Ovary (tissue), 9 donors: ENCODE measurements around the gene CHMP4B. TPM values are rescaled to one million over a fixed set of nuclear protein-coding genes. Genes with fewer than 3 reads are reported as not detected.

Experiments
- DNase-seq, 5 donors: peaks; one replicate each; pipeline ENCODE4 v3.0.0-alpha.2; 2019 to 2020
- H3K27ac ChIP-seq, 2 donors: fragments of 200-600 bp; one replicate each; pipeline versions ENCODE4 v1.5.1 to v1.8.0; 2019 to 2022
- H3K27me3 ChIP-seq: fragments of 200-600 bp; one replicate; pipeline ENCODE4 v1.8.0; 2022
- H3K36me3 ChIP-seq: fragments of 200-600 bp; sonication (generic); one replicate; pipeline ENCODE4 v1.5.1; 2019
- H3K4me1 ChIP-seq: one replicate; pipeline ENCODE4 v1.8.1; 2013; ENCODE audit warnings: mild to moderate bottlenecking, moderate library complexity; ENCODE audit not compliant: insufficient read depth
- H3K4me3 ChIP-seq: fragments of 200-600 bp; sonication (generic); one replicate; pipeline ENCODE4 v1.5.1; 2017
- H3K9me3 ChIP-seq, 2 donors: fragments of 200-600 bp in 1 of 2; sonication (generic) in 1 of 2; one replicate each; pipeline versions ENCODE4 v1.5.1 to v1.8.1; 2013 to 2019; ENCODE audit warnings: mild to moderate bottlenecking in 1 of 2, moderate library complexity in 1 of 2
- CTCF ChIP-seq, 3 donors: fragments of 450-650 bp in 2 of 3; fragments of 200-600 bp in 1 of 3; IDR thresholded peaks; one replicate each; pipeline versions ENCODE4 v1.5.1 to v1.8.0; 2016 to 2022; ENCODE audit warnings: antibody characterized with exemption in 3 of 3, mild to moderate bottlenecking in 1 of 3
- EP300 ChIP-seq: sonication (generic); formaldehyde crosslinking; IDR thresholded peaks from one replicate; pipeline ENCODE4 v1.6.1; 2017; ENCODE audit warnings: antibody characterized with exemption
- POLR2A ChIP-seq: fragments of 450-650 bp; IDR thresholded peaks from one replicate; pipeline ENCODE4 v1.6.1; 2017; ENCODE audit warnings: antibody characterized with exemption, mild to moderate bottlenecking, moderate library complexity
- WGBS, 3 donors: extraction: QIAGEN DNeasy Blood & Tissue Kit in 1 of 3; methylation state at CpG; one replicate each; pipeline versions ENCODE4 v1.1.5 to v1.1.7; 2013 to 2017; 5-methylcytosine and 5-hydroxymethylcytosine counted together
- intact Hi-C, 4 donors: fragments of 100-400 bp; cut with DNase I; formaldehyde crosslinking; loops; one replicate each; pipeline versions ENCODE4 v1.11.0 to v1.15.1; 2022 to 2023
- polyA plus RNA-seq, 2 donors: library from polyadenylated mRNA; stranded (reverse); fragments of 200-250 nt in 1 of 2; fragments of 350-450 nt in 1 of 2; fragmentation: Illumina TruSeq in 1 of 2; extraction: RNeasy Lipid Tissue Mini Kit (QIAGEN cat#74804) in 1 of 2; gene quantifications; one replicate each; pipeline ENCODE4 v1.2.3, GENCODE V29; 2013 to 2014
- total RNA-seq, 7 donors: library from RNA; depleted of rRNA in 2 of 7; stranded (reverse); fragments of >200 nt in 2 of 7; fragmentation: NEBNext Ultra II Directional in 3 of 7; extraction: Animal tissue kit (Norgen Biotek cat#: 25700) in 3 of 7; gene quantifications; one replicate each; pipeline versions ENCODE4 v1.1.0 to v1.2.4, GENCODE V29; 2016 to 2023
- donor health status: DM: no; HTN: no; CAD: no; lungs with moderate emphysema.
- donor health status: DM: no; HTN: no; CAD: no.
- donor health status: Bipolar disorder and iron deficiency.
- donor health status: DM: yes; HTN: yes; CAD: no.
- donor health status: DM: no; HTN: no; CAD: no.
- donor health status: DM: yes; HTN: yes; CAD: no.

The CHMP4B gene
- total and polyA plus RNA-seq, 9 donors = 48.5 to 153 (median 96.7) TPM

DNA sequence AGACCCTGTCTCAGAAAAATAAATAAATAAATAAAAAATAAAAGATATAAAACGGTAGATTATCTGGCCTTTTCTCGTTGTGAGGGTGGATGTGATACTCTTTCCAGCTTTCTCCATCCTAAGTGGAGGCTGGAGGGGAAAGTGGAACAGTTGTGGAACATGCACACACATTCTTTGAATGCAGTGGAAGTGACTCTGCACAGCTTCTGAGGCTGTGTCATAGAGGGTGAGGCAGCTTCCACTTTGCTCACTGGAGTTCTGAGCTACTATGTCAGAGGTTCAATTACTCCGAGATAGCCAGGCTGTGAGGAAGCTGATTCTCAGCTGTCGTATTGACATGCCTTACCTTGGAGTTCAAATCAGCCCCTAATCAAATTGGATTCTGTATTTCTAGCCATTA is 82.2 kb downstream of the CHMP4B start:
- Histone ChIP-seq H3K36me3 (no peaks in the 10 kb centered on the region), H3K9me3 (no peaks in the 10 kb centered on the region), H3K4me3 (no peak overlapping the region), H3K27ac (no peak overlapping the region), H3K4me1 (no peaks in the 10 kb centered on the region), H3K27me3 (no peaks in the 10 kb centered on the region)
- TF ChIP-seq CTCF (IDR thresholded peaks at IDR 0.05) = no peak
- TF ChIP-seq POLR2A = no peak
- no peak for TF ChIP-seq EP300
- WGBS, 3 donors = 73 to 83% (median 81%) methylated on average over 4 of the region's 4 CpGs
- no peak for DNase-seq
- intact Hi-C loops = no loop called here

GRCh38 chr20:33894798-33895197 is 83.7 kb downstream of the CHMP4B start:
- Histone ChIP-seq H3K27me3 (no peaks in the 10 kb centered on the region), H3K9me3 (no peaks in the 10 kb centered on the region), H3K4me3 (no peak overlapping the region), H3K36me3 (no peaks in the 10 kb centered on the region), H3K27ac (no peak overlapping the region), H3K4me1 (no peaks in the 10 kb centered on the region)
- DNase-seq = no peak
- intact Hi-C loops = no loop called here
- TF ChIP-seq POLR2A = no peak
- WGBS, 3 donors = 58 to 73% (median 69%) methylated on average over 3 of the region's 3 CpGs

DNA sequence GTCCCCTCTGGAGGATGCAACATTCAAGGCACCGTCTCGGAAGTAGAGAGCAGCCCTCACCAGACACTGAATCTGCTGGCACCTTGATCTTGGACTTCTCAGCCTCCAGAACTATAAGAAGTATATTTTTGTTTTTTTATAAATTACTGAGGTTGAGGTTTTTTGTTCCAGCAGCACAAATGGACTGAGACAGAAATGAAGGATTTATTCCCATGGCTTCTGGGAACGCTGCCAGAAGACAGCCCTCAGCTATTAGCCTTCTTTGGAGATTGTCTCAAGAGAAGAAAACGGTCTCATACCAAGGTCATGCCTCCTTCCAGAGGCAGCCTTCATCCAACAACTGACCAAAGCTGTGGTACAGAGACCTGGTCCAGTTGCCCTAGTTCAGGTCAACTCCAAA is 85.4 kb downstream of the CHMP4B start:
- no peaks in the 10 kb centered on the region for H3K4me1 ChIP-seq
- no peak for TF ChIP-seq CTCF (IDR thresholded peaks at IDR 0.05)
- no peak for TF ChIP-seq POLR2A
- no peak for TF ChIP-seq EP300
- no peaks in the 10 kb centered on the region for H3K9me3 ChIP-seq
- no peaks in the 10 kb centered on the region for H3K36me3 ChIP-seq
- WGBS, 3 donors = 43 to 49% (median 49%) methylated on average over 4 of the region's 4 CpGs
- H3K27me3 ChIP-seq = no peaks in the 10 kb centered on the region
- no peak for DNase-seq
- intact Hi-C loops = no loop called here
- no peak overlapping the region for H3K27ac ChIP-seq
- no peak overlapping the region for H3K4me3 ChIP-seq

- intact Hi-C loops = no loop called here
- H3K27ac ChIP-seq = no peak overlapping the region
- no peak for DNase-seq
- no peaks in the 10 kb centered on the region for H3K4me1 ChIP-seq
- 69 to 83% (median 71%) methylated on average over 8 of the region's 8 CpGs for WGBS, 3 donors
- no peaks in the 10 kb centered on the region for H3K27me3 ChIP-seq
- H3K4me3 ChIP-seq = no peak overlapping the region
- TF ChIP-seq CTCF (IDR thresholded peaks at IDR 0.05) (no peak), EP300 (no peak), POLR2A (no peak)
- no peaks in the 10 kb centered on the region for H3K9me3 ChIP-seq
- no peaks in the 10 kb centered on the region for H3K36me3 ChIP-seq
Observed at GRCh38 chr20:33897313-33897912, 86.3 kb downstream of the CHMP4B start.

DNA sequence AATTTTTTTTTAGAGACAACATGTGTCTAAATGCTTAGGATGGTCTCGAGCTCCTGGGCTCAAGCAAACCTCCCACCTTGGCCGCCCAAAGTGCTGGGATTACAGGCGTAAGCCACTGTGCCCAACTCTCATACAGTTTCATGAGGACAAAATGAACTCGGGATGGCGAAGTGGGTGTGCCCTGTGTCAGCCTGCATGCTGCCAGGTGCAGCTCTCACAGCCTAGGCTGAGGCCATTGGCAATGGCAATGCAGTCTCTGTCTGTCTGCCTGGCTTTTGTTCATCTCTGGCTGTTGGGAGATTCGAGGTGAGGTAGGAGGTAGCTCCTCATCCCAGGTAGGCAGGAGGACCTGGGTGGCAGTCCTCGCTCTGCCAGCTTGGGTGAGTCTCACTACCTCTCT is 88.0 kb downstream of the CHMP4B start:
- DNase-seq = no peak
- intact Hi-C loops = no loop called here
- Histone ChIP-seq H3K4me3 (no peak overlapping the region), H3K27ac (no peak overlapping the region), H3K27me3 (no peaks in the 10 kb centered on the region), H3K4me1 (no peaks in the 10 kb centered on the region), H3K36me3 (no peaks in the 10 kb centered on the region), H3K9me3 (no peaks in the 10 kb centered on the region)
- TF ChIP-seq POLR2A (no peak), CTCF (IDR thresholded peaks at IDR 0.05) (no peak), EP300 (no peak)
- WGBS, 3 donors = 86 to 91% (median 88%) methylated on average over 7 of the region's 7 CpGs
